ENCODE results near the gene ZBTB16.

Gene ZBTB16

GRCh38 chr11:114260077-114260476 lies 200.6 kb downstream of the ZBTB16 start:
- Histone ChIP-seq H3K4me1 (peaks cover 8% of the 10 kb centered on the region), H3K27ac (no peak overlapping the region), H3K4me2 (ENCODE audit: low read length) (no peak overlapping the region), H3K36me3 (ENCODE audit: control insufficient read depth, insufficient read depth, low read length) (no peaks in the 10 kb centered on the region), H2AFZ (no peak overlapping the region), H3K27me3 (ENCODE audit: control insufficient read depth, insufficient read depth, low read length) (no peaks in the 10 kb centered on the region), H3K9ac (no peak overlapping the region), H3K79me2 (no peaks in the 10 kb centered on the region), H3K4me3 (ENCODE audit: low read depth, low read length) (no peak overlapping the region), H3K9me3 (ENCODE audit: control insufficient read depth, low read length) (no peaks in the 10 kb centered on the region)
- no peak for TF ChIP-seq CTCF (IDR thresholded peaks at IDR 0.05)

- H3K27ac ChIP-seq = no peak overlapping the region
- no peaks in the 10 kb centered on the region for H3K36me3 ChIP-seq (ENCODE audit: control insufficient read depth, insufficient read depth, low read length)
- H3K27me3 ChIP-seq (ENCODE audit: control insufficient read depth, insufficient read depth, low read length) = no peaks in the 10 kb centered on the region
- peaks cover 8% of the 10 kb centered on the region for H3K4me1 ChIP-seq
- TF ChIP-seq CTCF (IDR thresholded peaks at IDR 0.05) = no peak
- no peak overlapping the region for H2AFZ ChIP-seq
- H3K9ac ChIP-seq = no peak overlapping the region
- no peak overlapping the region for H3K4me3 ChIP-seq (ENCODE audit: low read depth, low read length)
- no peaks in the 10 kb centered on the region for H3K79me2 ChIP-seq
- H3K9me3 ChIP-seq (ENCODE audit: control insufficient read depth, low read length) = no peaks in the 10 kb centered on the region
- no peak overlapping the region for H3K4me2 ChIP-seq (ENCODE audit: low read length)
Measured at GRCh38 chr11:114260483-114260882, 201.0 kb downstream of the ZBTB16 start.

GRCh38 chr11:114261791-114262190 lies 202.3 kb downstream of the ZBTB16 start:
- no peak overlapping the region for H3K4me3 ChIP-seq (ENCODE audit: low read depth, low read length)
- H3K27ac ChIP-seq = no peak overlapping the region
- no peak for TF ChIP-seq CTCF (IDR thresholded peaks at IDR 0.05)
- no peak overlapping the region for H3K9ac ChIP-seq
- H3K4me2 ChIP-seq (ENCODE audit: low read length) = no peak overlapping the region
- no peaks in the 10 kb centered on the region for H3K9me3 ChIP-seq (ENCODE audit: control insufficient read depth, low read length)
- no peaks in the 10 kb centered on the region for H3K36me3 ChIP-seq (ENCODE audit: control insufficient read depth, insufficient read depth, low read length)
- peaks cover 8% of the 10 kb centered on the region for H3K4me1 ChIP-seq
- H2AFZ ChIP-seq = no peak overlapping the region
- H3K79me2 ChIP-seq = no peaks in the 10 kb centered on the region
- H3K27me3 ChIP-seq (ENCODE audit: control insufficient read depth, insufficient read depth, low read length) = no peaks in the 10 kb centered on the region

- H3K4me1 ChIP-seq = peaks cover 6% of the 10 kb centered on the region
- no peak overlapping the region for H3K9ac ChIP-seq
- H3K4me2 ChIP-seq (ENCODE audit: low read length) = no peak overlapping the region
- H3K27ac ChIP-seq = no peak overlapping the region
- TF ChIP-seq CTCF (IDR thresholded peaks at IDR 0.05) = peak; percentile 52
- no peak overlapping the region for H2AFZ ChIP-seq
- no peaks in the 10 kb centered on the region for H3K27me3 ChIP-seq (ENCODE audit: control insufficient read depth, insufficient read depth, low read length)
- H3K79me2 ChIP-seq = no peaks in the 10 kb centered on the region
- H3K4me3 ChIP-seq (ENCODE audit: low read depth, low read length) = no peak overlapping the region
- no peaks in the 10 kb centered on the region for H3K9me3 ChIP-seq (ENCODE audit: control insufficient read depth, low read length)
- H3K36me3 ChIP-seq (ENCODE audit: control insufficient read depth, insufficient read depth, low read length) = no peaks in the 10 kb centered on the region
Measured at GRCh38 chr11:114262681-114263512, 203.4 kb downstream of the ZBTB16 start.

All from parathyroid adenoma (tissue), 2 donors.